SJSA1 (cell line): Measurements from ENCODE around the gene BCKDK. TPM values are rescaled to one million over a fixed set of nuclear protein-coding genes. Genes with fewer than 3 reads are reported as not detected.
A peak's percentile ranks its signal among the peaks of the same experiment; 100 is the strongest.

ENCODE experiments used
- DNase-seq, 2 experiments: peaks; one replicate each; pipeline ENCODE4 v3.0.0-alpha.2; 2015 to 2020; ENCODE audit warnings: low spot score in 2 of 2, low read depth in 1 of 2
- H3K27ac ChIP-seq: fragments of 250-450 bp; sonication (Bioruptor Pico); 2 replicates; pipeline ENCODE4 v1.5.1; 2020; ENCODE audit warnings: mild to moderate bottlenecking, moderate library complexity
- H3K27me3 ChIP-seq: fragments of 250-450 bp; sonication (Bioruptor Pico); replicated peaks from 2 replicates; pipeline ENCODE4 v1.5.1; 2020; ENCODE audit warnings: mild to moderate bottlenecking, moderate library complexity
- H3K36me3 ChIP-seq: fragments of 250-450 bp; sonication (Bioruptor Pico); 2 replicates; pipeline ENCODE4 v1.5.1; 2020; ENCODE audit warnings: mild to moderate bottlenecking
- H3K4me1 ChIP-seq: fragments of 250-450 bp; sonication (Bioruptor Pico); replicated peaks from 2 replicates; pipeline ENCODE4 v1.6.1; 2021; ENCODE audit warnings: mild to moderate bottlenecking
- H3K4me3 ChIP-seq: fragments of 250-450 bp; sonication (Bioruptor Pico); 2 replicates; pipeline ENCODE4 v1.5.1; 2020; ENCODE audit warnings: mild to moderate bottlenecking
- H3K9me3 ChIP-seq: fragments of 250-450 bp; sonication (Bioruptor Pico); replicated peaks from 2 replicates; pipeline ENCODE4 v1.5.1; 2020; ENCODE audit warnings: mild to moderate bottlenecking
- total RNA-seq: library from RNA; depleted of rRNA; stranded (reverse); fragments of >200 nt; shearing (Covaris generic); gene quantifications from 2 replicates; pipeline ENCODE4 v1.2.3, GENCODE V29; 2014

Gene BCKDK
- total RNA-seq, 1 experiment from 2014 or later, result 20.8 TPM

DNA sequence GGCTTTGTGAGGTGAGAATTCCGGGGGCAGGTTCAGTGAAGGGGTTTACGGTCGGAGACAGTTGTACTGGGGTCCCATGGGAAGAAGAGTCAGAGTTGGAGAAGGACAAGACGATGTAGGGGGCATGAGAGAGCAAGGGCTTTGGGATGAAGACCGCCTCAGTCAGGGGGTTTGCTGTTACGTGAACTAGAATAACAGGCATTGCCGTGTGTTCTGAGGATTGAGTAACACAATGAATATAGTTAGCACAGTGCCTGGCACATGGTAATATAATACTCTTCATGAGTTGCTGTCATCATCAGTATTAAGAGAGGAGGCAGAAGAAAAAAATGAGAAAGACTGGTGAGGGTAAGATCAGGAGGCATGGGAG is 33.4 kb upstream of the BCKDK start:
- Histone ChIP-seq H3K36me3 (peaks cover 61% of the 10 kb centered on the region), H3K27me3 (no peaks in the 10 kb centered on the region), H3K9me3 (no peaks in the 10 kb centered on the region), H3K27ac (peak overlapping the region; percentile 80), H3K4me1 (peaks cover 17% of the 10 kb centered on the region), H3K4me3 (peak overlapping the region; percentile 86)
- no peak for DNase-seq

DNA sequence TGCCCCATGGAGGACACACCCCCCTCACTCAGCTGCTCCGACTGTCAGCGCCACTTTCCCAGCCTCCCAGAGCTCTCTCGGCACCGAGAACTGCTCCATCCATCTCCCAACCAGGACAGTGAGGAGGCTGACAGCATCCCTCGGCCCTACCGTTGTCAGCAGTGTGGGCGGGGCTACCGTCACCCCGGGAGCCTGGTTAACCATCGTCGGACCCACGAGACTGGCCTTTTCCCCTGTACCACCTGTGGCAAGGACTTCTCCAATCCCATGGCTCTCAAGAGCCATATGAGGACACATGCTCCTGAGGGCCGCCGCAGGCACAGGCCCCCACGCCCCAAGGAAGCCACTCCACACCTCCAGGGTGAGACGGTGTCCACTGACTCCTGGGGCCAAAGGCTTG is 31.9 kb upstream of the BCKDK start:
- no peaks in the 10 kb centered on the region for H3K9me3 ChIP-seq
- DNase-seq, result no peak
- no peaks in the 10 kb centered on the region for H3K27me3 ChIP-seq
- peaks cover 17% of the 10 kb centered on the region for H3K4me1 ChIP-seq
- peaks cover 76% of the 10 kb centered on the region for H3K36me3 ChIP-seq
- no peak overlapping the region for H3K27ac ChIP-seq
- no peak overlapping the region for H3K4me3 ChIP-seq

DNA sequence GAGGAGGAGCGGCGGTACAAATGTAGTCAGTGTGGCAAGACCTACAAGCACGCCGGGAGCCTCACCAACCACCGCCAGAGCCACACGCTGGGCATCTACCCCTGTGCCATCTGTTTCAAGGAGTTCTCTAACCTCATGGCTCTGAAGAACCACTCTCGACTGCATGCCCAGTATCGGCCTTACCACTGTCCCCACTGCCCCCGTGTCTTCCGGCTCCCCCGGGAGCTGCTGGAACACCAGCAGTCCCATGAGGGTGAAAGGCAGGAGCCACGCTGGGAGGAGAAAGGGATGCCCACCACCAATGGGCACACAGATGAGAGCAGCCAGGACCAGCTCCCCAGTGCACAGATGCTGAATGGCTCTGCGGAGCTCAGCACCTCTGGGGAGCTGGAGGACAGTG is 31.2 kb upstream of the BCKDK start:
- H3K4me3 ChIP-seq, result no peak overlapping the region
- DNase-seq, result no peak
- H3K27ac ChIP-seq, result no peak overlapping the region
- H3K27me3 ChIP-seq, result no peaks in the 10 kb centered on the region
- H3K36me3 ChIP-seq, result peaks cover 81% of the 10 kb centered on the region
- no peaks in the 10 kb centered on the region for H3K9me3 ChIP-seq
- H3K4me1 ChIP-seq, result peaks cover 11% of the 10 kb centered on the region

DNA sequence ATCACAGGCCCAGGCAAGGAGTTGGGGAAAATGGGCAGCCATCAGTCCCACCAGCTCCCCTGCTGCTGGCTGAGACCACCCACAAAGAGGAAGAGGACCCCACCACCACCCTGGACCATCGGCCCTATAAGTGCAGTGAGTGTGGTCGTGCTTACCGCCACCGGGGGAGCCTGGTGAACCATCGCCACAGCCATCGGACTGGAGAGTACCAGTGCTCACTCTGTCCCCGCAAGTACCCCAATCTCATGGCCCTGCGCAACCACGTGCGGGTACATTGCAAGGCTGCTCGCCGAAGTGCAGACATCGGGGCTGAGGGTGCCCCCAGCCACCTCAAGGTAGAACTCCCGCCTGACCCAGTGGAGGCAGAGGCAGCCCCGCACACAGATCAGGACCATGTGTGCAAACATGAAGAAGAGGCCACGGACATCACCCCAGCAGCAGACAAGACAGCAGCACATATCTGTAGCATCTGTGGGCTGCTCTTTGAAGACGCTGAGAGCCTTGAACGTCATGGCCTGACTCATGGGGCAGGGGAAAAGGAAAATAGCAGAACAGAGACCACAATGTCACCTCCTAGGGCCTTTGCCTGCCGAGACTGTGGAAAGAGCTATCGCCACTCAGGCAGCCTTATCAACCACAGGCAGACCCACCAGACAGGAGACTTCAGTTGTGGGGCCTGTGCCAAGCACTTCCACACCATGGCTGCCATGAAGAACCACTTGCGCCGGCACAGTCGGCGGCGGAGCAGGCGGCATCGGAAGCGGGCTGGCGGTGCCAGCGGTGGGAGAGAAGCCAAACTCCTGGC is 30.4 kb upstream of the BCKDK start:
- Histone ChIP-seq H3K27me3 (no peaks in the 10 kb centered on the region), H3K9me3 (no peaks in the 10 kb centered on the region), H3K4me3 (no peak overlapping the region), H3K4me1 (peaks cover 9% of the 10 kb centered on the region), H3K36me3 (peaks cover 84% of the 10 kb centered on the region), H3K27ac (no peak overlapping the region)
- DNase-seq, result no peak

DNA sequence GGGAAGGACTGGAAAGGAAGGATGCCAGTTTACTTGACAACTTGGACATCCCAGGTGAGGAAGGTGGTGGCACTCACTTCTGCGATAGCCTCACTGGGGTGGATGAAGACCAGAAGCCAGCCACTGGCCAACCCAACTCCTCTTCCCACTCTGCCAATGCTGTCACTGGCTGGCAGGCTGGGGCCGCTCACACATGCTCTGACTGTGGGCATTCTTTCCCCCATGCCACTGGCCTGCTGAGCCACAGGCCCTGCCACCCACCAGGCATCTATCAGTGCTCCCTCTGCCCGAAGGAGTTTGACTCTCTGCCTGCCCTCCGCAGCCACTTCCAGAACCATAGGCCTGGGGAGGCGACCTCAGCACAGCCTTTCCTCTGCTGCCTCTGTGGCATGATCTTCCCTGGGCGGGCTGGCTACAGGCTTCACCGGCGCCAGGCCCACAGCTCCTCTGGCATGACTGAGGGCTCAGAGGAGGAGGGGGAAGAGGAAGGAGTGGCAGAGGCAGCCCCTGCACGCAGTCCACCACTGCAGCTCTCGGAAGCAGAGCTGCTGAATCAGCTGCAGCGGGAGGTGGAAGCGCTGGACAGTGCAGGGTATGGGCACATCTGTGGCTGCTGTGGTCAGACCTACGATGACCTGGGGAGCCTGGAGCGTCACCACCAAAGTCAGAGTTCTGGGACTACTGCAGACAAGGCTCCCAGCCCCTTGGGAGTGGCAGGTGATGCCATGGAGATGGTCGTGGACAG is 29.4 kb upstream of the BCKDK start:
- Histone ChIP-seq H3K9me3 (no peaks in the 10 kb centered on the region), H3K27me3 (no peaks in the 10 kb centered on the region), H3K27ac (no peak overlapping the region), H3K4me1 (peaks cover 9% of the 10 kb centered on the region), H3K4me3 (no peak overlapping the region), H3K36me3 (peaks cover 75% of the 10 kb centered on the region)
- DNase-seq, result no peak

DNA sequence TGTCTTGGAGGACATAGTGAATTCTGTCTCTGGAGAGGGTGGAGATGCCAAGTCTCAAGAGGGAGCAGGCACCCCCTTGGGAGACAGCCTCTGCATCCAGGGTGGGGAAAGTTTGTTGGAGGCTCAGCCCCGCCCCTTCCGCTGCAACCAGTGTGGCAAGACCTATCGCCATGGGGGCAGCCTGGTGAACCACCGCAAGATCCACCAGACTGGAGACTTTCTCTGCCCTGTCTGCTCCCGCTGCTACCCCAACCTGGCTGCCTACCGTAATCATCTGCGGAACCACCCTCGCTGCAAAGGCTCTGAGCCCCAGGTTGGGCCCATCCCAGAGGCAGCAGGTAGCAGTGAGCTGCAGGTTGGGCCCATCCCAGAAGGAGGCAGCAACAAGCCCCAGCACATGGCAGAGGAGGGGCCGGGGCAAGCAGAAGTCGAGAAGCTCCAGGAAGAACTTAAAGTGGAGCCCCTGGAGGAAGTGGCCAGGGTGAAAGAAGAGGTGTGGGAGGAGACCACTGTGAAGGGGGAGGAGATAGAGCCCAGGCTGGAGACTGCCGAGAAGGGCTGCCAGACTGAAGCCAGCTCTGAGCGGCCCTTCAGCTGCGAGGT is 28.7 kb upstream of the BCKDK start:
- no peaks in the 10 kb centered on the region for H3K9me3 ChIP-seq

DNA sequence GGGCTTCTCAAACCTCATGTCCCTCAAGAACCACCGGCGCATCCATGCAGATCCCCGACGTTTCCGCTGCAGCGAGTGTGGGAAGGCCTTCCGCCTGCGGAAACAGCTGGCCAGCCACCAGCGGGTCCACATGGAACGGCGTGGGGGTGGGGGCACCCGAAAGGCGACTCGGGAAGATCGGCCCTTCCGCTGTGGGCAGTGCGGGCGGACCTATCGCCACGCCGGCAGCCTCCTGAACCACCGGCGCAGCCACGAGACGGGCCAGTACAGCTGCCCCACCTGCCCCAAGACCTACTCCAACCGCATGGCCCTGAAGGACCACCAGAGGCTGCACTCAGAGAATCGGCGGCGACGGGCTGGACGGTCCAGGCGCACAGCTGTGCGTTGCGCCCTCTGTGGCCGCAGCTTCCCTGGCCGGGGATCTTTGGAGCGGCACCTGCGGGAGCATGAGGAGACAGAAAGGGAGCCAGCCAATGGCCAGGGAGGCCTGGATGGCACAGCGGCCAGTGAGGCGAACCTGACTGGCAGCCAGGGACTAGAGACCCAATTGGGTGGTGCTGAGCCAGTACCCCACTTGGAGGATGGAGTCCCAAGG is 28.1 kb upstream of the BCKDK start:
- H3K36me3 ChIP-seq, result peaks cover 87% of the 10 kb centered on the region
- DNase-seq, result peak in 1 of 2 experiments; percentile 45
- H3K4me1 ChIP-seq, result peaks cover 5% of the 10 kb centered on the region
- no peaks in the 10 kb centered on the region for H3K9me3 ChIP-seq
- H3K4me3 ChIP-seq, result no peak overlapping the region
- no peaks in the 10 kb centered on the region for H3K27me3 ChIP-seq
- H3K27ac ChIP-seq, result no peak overlapping the region

More for the DNA sequence above, 28.7 kb upstream of the BCKDK start:
- Histone ChIP-seq H3K4me1 (peaks cover 9% of the 10 kb centered on the region), H3K36me3 (peaks cover 82% of the 10 kb centered on the region), H3K27ac (no peak overlapping the region), H3K4me3 (no peak overlapping the region), H3K27me3 (no peaks in the 10 kb centered on the region)
- no peak for DNase-seq

DNA sequence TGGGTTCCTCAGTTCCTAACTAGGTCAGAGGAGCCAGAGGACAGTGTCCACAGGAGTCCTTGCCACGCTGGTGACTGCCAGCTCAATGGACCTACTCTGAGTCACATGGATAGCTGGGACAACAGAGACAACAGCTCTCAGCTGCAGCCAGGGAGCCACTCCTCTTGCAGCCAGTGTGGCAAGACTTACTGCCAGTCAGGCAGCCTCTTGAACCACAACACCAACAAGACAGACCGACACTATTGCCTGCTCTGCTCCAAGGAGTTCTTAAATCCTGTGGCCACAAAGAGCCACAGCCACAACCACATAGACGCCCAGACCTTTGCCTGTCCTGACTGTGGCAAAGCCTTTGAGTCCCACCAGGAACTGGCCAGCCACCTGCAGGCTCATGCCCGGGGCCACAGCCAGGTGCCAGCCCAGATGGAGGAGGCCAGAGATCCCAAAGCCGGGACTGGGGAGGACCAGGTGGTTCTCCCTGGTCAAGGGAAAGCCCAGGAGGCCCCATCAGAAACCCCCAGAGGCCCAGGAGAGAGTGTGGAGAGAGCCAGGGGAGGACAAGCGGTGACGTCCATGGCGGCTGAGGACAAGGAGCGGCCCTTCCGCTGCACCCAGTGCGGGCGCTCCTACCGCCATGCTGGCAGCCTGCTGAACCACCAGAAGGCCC is 27.3 kb upstream of the BCKDK start:
- Histone ChIP-seq H3K4me1 (no peaks in the 10 kb centered on the region), H3K27me3 (no peaks in the 10 kb centered on the region), H3K27ac (no peak overlapping the region), H3K9me3 (no peaks in the 10 kb centered on the region), H3K36me3 (peaks cover 84% of the 10 kb centered on the region), H3K4me3 (no peak overlapping the region)
- no peak for DNase-seq

DNA sequence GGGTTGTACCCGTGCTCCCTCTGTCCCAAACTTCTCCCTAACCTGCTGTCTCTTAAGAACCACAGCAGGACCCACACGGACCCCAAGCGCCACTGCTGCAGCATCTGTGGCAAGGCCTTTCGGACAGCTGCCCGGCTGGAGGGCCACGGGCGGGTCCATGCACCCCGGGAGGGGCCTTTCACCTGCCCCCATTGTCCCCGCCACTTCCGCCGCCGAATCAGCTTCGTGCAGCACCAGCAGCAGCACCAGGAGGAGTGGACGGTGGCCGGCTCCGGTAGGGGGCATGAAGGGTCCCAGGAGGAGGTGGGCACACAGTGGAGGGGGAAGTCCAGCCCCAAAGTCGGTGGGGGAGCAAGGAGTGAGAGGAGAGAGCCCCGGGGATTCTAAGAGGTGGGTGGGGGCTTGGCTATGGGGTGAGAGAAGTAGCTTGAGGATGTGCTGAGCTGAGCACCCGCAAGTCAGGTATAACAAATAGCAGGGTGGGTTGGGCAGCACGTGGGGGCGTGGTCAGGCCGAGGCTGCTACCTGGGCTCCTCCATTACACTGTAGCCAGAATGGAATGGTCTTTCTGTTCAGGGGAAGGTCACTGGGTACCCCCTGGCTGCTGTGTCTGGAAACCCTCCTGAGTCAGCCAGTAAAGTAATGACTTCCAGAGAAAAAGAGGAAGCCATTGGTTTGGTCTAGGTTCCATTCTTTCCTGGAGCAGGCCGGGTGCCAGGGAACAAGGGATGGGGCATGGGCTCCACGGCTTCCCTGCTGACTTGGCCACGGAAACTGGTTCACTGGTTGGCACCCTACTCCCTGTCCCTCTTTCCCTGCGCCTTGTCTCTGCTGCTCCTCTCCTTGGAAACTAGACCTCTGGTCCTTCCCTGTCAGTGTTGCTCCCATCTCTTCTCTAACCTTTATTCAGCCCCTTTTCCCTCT is 26.5 kb upstream of the BCKDK start:
- Histone ChIP-seq H3K27me3 (no peaks in the 10 kb centered on the region), H3K27ac (no peak overlapping the region), H3K9me3 (no peaks in the 10 kb centered on the region), H3K4me3 (no peak overlapping the region), H3K4me1 (no peaks in the 10 kb centered on the region), H3K36me3 (peaks cover 76% of the 10 kb centered on the region)
- no peak for DNase-seq

DNA sequence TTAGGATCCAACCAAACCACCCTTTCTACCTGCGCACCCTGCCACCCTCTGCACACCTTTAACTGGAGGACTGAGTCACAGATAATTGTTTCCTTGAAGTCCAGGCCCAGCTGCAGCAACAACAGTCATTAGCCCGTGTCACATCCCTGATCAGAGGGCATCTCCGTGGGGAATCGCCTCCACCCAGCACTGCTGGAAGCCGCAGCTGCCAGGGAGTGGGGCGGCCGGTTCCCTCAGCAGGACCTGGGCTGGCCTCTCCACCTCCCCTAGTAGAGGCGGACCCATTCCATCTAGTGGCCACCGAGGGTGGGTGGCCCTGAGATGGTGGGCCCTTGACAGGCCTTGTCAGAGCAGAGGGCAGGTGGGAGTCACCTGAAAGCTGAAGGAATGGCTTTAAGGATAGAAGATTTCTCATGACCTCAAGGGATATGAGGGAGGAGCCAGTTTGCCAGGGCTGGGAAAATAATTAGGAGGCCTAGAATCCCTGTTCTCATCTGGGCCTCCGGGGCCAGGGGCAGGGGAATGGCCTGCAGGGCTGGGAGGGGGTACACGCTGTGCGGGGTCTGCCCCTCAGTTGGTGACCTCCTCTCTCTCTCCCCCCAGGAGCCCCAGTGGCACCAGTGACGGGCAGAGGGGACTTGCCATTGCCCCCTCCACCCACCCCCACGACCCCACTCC is 25.7 kb upstream of the BCKDK start:
- Histone ChIP-seq H3K27ac (no peak overlapping the region), H3K36me3 (peaks cover 67% of the 10 kb centered on the region), H3K27me3 (no peaks in the 10 kb centered on the region), H3K4me3 (no peak overlapping the region), H3K9me3 (no peaks in the 10 kb centered on the region), H3K4me1 (no peaks in the 10 kb centered on the region)
- DNase-seq, result no peak

DNA sequence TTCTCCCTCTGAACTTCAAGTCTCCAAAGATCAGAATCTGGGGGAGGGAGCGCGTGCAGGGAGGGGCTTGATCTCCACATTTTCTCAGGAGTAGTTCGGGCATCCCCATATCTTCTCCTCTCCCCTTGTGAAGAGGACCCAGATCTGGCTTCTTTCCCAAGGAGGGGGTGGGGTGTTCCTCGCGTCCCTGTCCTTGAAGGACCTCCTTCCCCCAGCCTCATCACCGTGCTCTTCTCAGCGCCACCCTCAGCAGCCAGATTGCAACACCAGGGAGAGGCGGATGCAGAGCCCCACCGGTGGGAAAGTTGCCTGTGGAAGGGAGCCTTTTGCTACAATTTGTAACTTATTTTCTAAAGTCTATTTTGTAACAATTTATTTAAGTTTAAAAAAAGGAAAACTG is 25.1 kb upstream of the BCKDK start:
- H3K36me3 ChIP-seq, result peaks cover 62% of the 10 kb centered on the region
- no peaks in the 10 kb centered on the region for H3K4me1 ChIP-seq
- DNase-seq, result no peak
- no peak overlapping the region for H3K4me3 ChIP-seq
- no peak overlapping the region for H3K27ac ChIP-seq
- H3K9me3 ChIP-seq, result no peaks in the 10 kb centered on the region
- H3K27me3 ChIP-seq, result no peaks in the 10 kb centered on the region

DNA sequence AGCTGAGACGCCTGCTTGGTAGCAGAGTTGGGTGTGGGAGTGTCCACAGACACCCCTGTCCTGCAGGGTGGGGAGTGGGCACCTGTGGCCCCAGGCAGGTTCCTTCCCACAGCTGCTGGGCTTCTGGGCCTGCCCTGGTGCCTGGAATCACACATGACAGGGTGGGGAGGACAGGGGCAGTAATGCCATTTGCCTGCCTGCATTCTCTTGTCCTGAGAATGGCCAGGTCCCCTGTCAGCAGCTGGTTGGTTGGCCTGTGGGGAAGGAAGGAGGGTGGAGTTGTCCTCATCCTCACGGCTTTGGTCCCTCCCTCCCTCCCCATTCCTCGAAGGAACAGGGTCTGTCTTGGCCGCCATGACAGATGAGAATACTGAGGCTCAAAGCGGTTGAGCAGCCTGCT is 24.6 kb upstream of the BCKDK start:
- Histone ChIP-seq H3K27ac (no peak overlapping the region), H3K9me3 (no peaks in the 10 kb centered on the region), H3K36me3 (peaks cover 57% of the 10 kb centered on the region), H3K4me3 (no peak overlapping the region), H3K4me1 (no peaks in the 10 kb centered on the region), H3K27me3 (no peaks in the 10 kb centered on the region)
- DNase-seq, result no peak
